GM10266 (cell line): Measurements from ENCODE around the gene RFC3.

Experiments used
- DNase-seq: peaks from one replicate; pipeline ENCODE4 v3.0.0; 2012; ENCODE audit errors: extremely low spot score
- CTCF ChIP-seq: IDR thresholded peaks from 2 replicates; pipeline ENCODE4 v1.5.1; 2012; ENCODE audit warnings: mild to moderate bottlenecking, low read depth; ENCODE audit not compliant: control insufficient read depth, insufficient read depth; ENCODE audit errors: missing control alignments

RFC3 gene

GRCh38 chr13:33838647-33839046 lies 20.7 kb downstream of the RFC3 start:
- TF ChIP-seq CTCF, result no peak
- no peak for DNase-seq

GRCh38 chr13:33840402-33840801 lies 22.5 kb downstream of the RFC3 start:
- DNase-seq, result no peak
- no peak for TF ChIP-seq CTCF

DNA sequence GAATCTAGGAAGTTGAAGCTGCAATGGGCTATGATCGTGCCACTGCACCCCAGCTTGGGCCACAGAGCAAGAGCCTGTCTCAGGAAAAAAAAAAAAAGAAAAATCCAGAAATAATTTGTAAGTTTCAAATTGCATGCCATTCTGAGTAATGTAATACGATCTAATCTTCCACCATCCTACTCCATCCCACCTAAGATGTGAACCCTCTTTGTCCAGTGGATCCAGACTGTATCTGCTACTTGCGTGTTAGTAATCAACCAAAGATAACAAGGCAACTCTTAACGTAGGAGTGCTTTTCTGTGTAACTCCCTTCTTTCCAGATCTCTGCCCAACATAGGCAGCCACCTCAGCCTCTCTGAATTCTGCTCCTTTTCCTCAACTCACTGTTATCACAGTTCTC lies 24.3 kb downstream of the RFC3 start:
- DNase-seq, result no peak
- no peak for TF ChIP-seq CTCF

DNA sequence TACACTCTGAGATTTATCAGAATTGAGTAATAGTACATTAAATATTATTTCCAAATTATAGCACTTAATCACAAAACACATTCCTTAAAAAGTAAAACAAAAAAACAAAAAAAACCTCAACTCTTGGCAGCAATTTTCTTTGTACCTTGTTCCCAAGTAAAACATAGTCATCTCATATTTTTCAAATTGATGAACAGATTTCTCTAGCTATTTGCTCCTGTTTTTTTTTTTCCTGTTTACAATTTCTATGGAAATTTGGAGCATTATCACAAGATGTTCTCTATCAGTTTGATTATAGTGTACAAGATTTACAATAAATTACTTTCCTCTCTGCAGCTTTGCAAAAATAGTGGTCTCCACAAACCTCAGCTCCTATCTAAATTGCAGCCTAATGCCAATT lies 25.0 kb downstream of the RFC3 start:
- TF ChIP-seq CTCF, result no peak
- DNase-seq, result no peak

GRCh38 chr13:33845572-33846302 lies 27.8 kb downstream of the RFC3 start:
- no peak for DNase-seq
- TF ChIP-seq CTCF, result no peak

GRCh38 chr13:33846303-33847062 lies 28.5 kb downstream of the RFC3 start:
- no peak for TF ChIP-seq CTCF

DNA sequence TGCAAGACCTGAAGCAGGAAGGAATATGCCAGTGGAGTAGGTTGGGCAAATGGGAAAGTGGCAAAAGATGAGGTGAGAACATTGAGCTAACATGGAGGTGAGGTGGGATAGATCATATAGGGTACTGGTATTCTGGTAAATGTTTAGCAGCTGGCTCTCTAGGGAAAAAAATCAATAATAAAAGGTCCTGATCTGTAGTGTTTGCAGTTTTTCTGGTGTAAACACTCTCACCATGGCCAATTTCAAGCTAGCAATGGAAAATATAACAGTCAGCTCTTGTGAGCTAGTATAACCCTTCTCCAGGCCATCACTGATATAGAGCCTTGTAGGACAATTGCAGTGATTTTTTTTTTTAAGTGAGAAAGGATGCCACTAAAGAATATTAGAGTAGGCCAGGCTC lies 31.3 kb downstream of the RFC3 start:
- DNase-seq, result no peak
- no peak for TF ChIP-seq CTCF

More at GRCh38 chr13:33846303-33847062, 28.5 kb downstream of the RFC3 start:
- DNase-seq, result no peak
